ENCODE results near the gene MTHFD1.

MTHFD1 gene

DNA sequence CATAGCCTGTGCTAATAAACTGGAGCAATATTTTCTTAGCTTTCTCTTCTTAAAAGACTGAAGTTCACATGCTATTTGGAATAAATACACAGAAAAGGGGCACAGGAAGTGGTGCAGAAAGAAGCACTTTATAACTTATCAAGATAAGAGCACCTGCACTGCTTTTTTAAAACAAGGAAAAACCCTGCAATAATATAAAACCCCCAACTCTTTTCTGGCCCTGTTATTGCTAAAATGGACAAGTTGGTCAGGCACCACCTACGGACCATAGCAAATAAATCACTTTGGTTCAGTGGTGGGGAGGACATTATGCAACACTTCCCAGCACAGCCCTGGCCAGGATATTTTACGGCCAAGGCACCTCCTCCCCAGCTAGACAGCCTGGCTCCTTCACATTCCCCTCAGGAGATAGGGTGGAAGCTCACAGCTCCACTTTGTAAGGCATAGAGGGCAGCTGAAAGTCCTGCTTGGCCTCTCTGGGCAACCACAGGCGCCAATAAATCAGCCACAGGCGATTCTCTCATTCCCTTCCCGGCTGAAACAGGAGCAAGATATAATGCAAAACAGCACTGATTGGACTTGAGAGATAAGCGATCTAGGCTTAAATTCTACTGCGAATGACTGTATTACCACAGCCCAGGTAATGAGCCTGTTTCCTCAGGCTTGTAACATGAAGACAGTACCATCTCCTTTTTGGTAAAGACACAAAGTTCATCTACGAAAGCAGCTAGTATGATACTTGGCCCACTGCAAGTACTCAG, 113.4 kb downstream of the MTHFD1 start:
- no peak for DNase-seq

DNA sequence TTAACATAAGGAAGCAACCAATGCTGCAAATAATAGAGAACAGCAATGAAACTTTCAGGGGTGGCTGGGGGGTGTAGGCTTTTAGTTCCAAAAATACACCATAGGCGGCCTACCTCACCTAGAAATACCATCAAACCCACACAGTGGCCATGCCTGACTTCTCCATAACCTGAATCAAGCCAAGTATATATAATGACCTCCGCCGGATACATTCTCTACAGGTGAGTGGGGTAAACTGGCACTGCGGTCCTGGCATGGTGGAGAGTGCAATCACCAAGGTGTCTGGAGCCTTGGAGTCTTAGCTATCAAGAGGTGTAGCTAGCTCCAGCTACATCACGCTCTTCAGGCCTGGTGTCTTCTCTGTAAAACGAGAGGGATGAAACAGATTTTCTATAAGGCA, 114.3 kb downstream of the MTHFD1 start:
- DNase-seq: no peak

DNA sequence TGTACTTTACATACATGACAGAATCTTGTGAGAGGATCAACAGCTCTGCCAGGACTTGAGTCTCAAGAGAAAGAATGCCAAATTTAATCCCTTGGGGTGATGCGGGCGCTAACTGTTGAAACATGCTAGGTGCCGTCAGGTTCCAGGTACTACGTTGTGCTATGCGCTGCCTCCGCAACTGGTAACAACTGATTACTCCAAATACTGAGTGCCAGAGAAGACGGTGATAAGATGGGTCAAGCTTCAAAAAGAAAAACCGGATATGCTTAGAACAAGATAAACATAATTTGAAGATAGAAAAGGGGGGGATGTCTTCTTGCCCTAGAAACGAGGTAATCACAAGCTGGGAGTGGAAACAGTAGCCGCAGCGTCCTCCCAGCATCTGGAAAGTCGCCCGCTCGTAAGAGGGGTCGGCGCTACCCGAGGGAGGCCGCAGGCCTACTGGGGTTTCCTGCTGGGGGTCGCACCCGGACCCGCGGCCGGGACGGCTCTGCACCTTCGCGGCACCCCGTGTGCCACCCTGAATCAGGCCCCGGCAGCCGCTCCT, 114.8 kb downstream of the MTHFD1 start:
- DNase-seq: no peak

DNA sequence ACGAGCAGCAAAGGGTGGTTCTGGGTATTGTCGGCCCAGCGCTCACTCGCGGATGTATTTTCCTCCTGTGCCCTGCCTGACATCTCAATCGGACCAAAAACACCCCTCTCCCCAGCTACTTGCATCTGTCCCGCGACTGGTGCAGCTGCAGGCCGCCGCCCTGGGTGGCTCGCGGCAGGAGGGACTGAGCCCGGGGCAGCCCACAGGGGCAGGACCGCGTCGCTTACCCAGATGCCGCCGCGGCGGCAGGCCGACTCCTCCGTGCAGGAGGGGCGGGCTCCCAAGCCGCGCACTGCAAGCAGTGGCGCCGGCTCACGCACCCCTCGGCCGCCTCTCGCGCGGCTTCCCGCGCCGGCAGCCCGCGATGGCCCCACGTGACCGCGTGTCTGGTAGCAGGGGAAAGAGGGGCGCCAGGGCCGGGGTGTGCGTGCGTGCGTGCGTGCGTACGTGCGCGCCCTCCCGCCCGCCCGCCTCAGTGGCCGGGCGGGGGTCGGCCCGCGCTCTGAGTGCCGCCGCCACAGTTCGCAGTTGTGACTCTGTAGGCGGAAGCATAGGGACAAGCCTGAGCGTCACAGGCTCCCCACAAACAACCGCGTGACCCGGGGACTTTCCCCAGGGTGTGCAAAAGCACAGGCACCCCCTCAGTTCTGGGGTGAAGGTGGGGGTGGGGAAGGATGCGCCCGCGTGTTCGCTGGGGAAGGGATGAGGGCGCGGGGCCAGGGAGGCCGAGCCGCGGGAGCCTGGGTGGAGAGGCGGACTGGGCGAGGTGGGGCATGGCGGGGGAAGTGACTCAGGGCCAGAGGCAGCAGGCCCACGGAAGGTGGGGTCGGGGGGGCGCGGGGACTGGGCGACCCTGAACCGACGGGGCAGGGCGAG, 115.5 kb downstream of the MTHFD1 start, which contains the start of gene ZBTB25:
TSS of gene ZBTB25 (minus strand) at position 405 of the 876 bp plus-strand sequence. CDS start 13,305 bp downstream, outside the sequence.
- DNase-seq: peak; percentile 77

DNA sequence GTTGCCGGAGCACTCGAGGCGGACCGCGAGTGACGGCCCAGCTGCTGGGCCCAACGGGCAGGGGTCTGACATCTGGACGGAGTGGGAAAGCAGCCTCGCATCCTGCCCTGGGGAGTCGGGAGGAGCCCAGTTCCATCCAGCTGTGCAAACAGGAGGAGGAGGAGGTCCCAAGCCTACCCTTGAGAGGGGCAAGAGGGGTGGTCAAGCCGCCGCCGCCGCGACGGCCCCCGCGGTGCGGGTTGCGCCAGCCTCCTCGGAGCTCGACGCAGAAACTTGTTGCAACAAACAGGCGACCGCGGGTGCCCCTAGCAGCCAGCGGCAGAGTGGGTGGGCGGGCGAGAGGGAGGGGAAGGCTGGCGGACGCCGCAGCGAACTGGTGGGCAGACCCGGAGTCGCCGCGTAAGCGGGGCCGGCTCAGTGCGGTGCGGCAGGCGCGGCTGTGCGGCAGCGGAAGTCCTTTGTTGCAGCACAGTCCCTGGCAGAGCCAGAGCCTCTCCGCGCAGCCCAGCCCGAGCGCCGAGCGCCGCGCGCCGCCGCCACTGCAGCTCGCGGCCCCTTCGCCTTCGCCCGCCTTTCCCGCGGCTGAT, 116.2 kb downstream of the MTHFD1 start, which contains the start of gene ZBTB1:
TSS of gene ZBTB1 (plus strand) at position 461 of the 587 bp plus-strand sequence. CDS start 16,735 bp downstream, outside the sequence.
- peak; percentile 53 for DNase-seq

DNA sequence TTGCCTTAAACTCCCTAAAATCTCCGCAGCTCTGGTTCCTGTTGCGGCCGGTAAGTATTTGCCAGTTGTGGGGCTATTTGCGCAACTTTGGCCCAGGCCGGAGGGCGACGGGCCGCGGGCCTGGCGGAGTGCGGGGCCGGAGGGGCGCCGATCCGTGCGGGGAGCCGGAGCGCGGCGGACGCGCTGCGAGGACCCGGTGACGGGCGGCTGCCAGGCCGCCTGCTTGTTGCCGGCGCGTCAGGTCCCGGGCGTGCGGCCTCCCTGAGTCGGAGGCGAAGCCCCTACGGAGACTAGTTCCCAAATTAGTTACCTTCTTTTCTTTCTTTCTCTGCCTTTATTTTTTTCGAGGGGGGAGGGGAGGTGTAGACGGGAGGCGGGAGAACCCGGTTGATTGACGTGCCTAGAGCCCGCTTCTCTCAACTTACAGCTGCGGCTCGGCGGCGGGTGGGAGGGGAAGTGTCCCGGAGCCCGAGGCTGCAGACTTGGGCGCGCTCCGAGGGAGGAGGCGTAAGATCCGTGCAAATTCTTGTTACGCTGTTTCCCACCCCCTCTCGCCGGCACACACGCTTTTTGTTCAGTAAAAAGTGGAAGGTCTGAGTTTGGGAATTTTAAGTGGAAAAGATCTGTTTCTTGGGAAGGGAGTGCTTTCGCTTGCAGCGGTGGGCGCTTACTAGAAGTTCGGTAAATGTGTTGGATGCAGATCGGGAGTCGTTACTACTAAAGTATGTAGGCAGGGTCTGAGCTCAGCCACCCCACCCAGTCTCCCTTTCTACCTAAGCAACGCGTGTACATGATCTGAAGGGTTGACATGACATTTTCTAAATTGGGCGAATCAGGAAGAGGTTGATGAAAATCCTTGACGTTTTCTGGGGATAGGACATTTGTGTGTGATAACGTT, 117.0 kb downstream of the MTHFD1 start:
- peak; percentile 84 for DNase-seq

DNA sequence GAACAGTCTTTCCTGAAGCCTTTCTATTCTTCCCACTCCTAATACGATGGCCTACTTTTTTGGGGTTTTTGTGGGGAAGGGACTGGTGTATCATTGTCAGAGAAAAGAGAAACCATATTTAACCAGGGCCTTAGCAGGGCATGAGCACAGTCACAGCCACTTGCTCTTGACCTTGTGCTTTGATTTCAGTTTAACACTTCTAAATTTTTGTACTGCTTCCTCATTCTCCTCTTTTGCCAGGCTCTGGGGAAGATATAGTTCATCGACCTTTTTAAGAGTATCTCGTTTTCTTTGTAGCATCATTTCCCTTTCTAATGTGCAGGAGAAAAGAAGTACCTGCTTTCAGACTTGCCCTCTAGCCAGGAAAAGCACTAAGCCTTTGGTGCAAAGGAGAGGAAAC, 118.6 kb downstream of the MTHFD1 start:
- no peak for DNase-seq

DNA sequence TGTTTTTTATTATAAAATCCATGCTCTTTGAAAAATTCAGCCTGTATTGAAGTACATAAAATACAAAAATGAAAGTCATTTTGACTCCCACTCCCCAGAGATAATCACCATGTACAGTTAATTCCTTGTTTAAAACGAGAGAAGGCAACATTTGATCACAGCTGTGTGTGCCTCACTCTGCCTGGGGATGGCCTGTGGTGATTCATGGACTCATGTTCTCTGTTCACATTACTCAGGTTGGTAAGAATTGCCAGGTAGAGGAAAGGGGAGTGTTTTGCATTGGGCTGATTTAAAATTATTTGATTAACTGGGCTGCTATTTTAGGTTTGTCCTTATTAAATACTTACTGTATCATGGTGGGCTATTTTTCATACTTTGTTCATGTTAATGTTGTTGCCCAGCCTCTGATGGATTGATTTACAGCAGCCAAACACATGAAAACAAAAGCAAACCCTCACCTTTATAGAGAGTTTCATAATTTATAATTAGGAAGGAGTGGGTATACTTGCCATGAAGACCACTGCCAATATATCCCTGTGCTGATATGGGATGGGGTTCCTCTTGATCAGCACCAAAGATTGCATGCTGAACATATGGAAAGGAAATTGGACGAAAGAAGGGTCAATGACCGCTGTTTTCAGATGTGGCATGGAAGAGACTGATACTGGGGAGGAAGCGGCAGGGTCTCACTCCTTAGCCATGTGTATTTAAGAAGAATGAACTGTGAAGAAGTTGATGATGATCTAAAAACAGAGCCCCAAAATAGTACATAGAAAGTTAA, 119.4 kb downstream of the MTHFD1 start:
- DNase-seq: no peak

DNA sequence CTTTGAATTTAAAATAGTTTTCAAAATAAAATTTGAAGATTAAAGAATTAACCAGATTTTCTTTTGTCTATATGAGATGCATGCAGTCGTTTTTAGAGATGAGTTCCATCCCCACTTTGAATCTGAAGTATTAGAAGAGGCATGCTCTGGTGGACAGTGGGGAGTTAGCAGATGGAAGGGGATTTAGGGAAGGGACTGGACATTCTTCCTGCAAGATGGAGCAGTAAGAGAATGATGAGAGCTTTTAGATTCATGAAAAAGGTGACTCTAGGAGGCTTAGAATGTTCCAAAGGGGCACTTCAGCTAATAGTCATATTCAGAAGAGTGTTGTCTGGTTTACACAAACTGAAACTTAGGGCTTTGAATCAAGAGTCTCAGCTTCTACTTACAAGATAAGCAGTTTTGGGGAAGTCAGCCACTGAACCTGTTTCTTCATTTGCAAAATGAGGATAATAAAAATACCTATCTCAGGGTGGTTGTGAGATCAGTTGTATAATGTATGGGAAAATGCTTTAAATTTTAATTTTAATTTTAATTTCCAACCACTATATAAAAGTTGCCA, 120.1 kb downstream of the MTHFD1 start:
- no peak for DNase-seq

DNA sequence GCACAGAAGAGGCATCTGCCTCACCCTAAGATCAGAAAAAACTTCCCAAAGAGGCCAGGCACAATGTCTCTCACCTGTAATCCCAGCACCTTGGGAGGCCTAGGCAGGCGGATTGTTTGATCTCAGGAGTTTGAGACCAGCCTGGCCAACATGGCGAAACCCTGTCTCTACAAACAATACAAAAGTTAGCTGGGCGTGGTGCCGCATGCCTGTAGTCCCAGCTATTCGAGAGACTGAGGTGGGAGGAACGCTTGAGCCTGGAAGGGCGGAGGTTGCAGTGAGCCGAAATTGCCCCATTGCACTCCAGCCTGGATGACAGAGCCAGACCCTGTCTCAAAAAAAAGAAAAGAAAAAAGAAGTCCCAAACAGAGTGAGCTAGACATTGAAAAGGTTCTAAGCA, 120.9 kb downstream of the MTHFD1 start:
- no peak for DNase-seq
